Prostate gland (tissue), 2 donors: Measurements from ENCODE around the gene AKT3. TPM values are rescaled to one million over a fixed set of nuclear protein-coding genes. Genes with fewer than 3 reads are reported as not detected.

ENCODE experiments used
- DNase-seq: peaks from one replicate; pipeline ENCODE4 v3.0.0-alpha.2; 2019; ENCODE audit warnings: low spot score
- H3K27ac ChIP-seq, 2 donors: fragments of 200-600 bp; sonication (generic); 2 replicates each; pipeline ENCODE4 v1.5.1; 2017 to 2019
- H3K27me3 ChIP-seq: fragments of 200-600 bp; sonication (generic); replicated peaks from 2 replicates; pipeline ENCODE4 v1.5.1; 2019; ENCODE audit not compliant: insufficient read depth
- H3K36me3 ChIP-seq, 2 donors: fragments of 200-600 bp; sonication (generic); 1 replicate in 1 of 2; 2 replicates in 1 of 2; pipeline versions ENCODE4 v1.5.1 to v1.8.1; 2017 to 2019
- H3K4me1 ChIP-seq: fragments of 200-600 bp; sonication (generic); replicated peaks from 2 replicates; pipeline ENCODE4 v1.5.1; 2019
- H3K4me3 ChIP-seq, 2 donors: fragments of 200-600 bp; sonication (generic); 2 replicates each; pipeline ENCODE4 v1.5.1; 2017 to 2019
- H3K9me3 ChIP-seq: fragments of 200-600 bp; sonication (generic); 2 replicates; pipeline ENCODE4 v1.5.1; 2017
- CTCF ChIP-seq, 4 experiments: fragments of 200-600 bp in 2 of 4; fragments of 450-650 bp in 2 of 4; sonication (generic) in 2 of 4; IDR thresholded peaks; 1 replicate in 3 of 4; 2 replicates in 1 of 4; pipeline ENCODE4 v1.5.1; 2016 to 2019; ENCODE audit warnings: antibody characterized with exemption in 4 of 4, mild to moderate bottlenecking in 2 of 4, moderate library complexity in 2 of 4
- POLR2A ChIP-seq: fragments of 450-650 bp; IDR thresholded peaks from one replicate; pipeline ENCODE4 v1.6.1; 2016; ENCODE audit warnings: antibody characterized with exemption, mild to moderate bottlenecking
- POLR2AphosphoS5 ChIP-seq: sonication (generic); formaldehyde crosslinking; IDR thresholded peaks from one replicate; pipeline ENCODE4 v1.6.1; 2017; ENCODE audit warnings: antibody characterized with exemption
- WGBS: methylation state at CpG from one replicate; pipeline ENCODE4 v1.1.5; 2018; 5-methylcytosine and 5-hydroxymethylcytosine counted together
- intact Hi-C: fragments of 100-400 bp; cut with DNase I; formaldehyde crosslinking; loops from one replicate; pipeline ENCODE4 v1.14.2; 2022
- total RNA-seq, 2 donors: library from RNA; depleted of rRNA; stranded (reverse); fragments of >200 nt; gene quantifications; one replicate each; pipeline ENCODE4 v1.1.0, GENCODE V29; 2016

Gene AKT3
- total RNA-seq, 2 donors from 2014 or later, result 40.7 to 62.7 TPM

- DNase-seq, result no peak
- H3K9me3 ChIP-seq, result no peaks in the 10 kb centered on the region
- 100% methylated on average over 2 of the region's 2 CpGs for WGBS
- H3K4me3 ChIP-seq, result no peak overlapping the region
- no peak overlapping the region for H3K27ac ChIP-seq
- no peak for TF ChIP-seq CTCF (IDR thresholded peaks at IDR 0.05)
- TF ChIP-seq POLR2AphosphoS5, result no peak
- TF ChIP-seq POLR2A, result no peak
- no peaks in the 10 kb centered on the region for H3K36me3 ChIP-seq
- no peaks in the 10 kb centered on the region for H3K4me1 ChIP-seq
- H3K27me3 ChIP-seq, result no peaks in the 10 kb centered on the region
- intact Hi-C loops, result no loop called here
These were observed 221.6 kb downstream of the AKT3 start for GRCh38 chr1:243628476-243628907.

- no peak overlapping the region for H3K4me3 ChIP-seq
- TF ChIP-seq CTCF (IDR thresholded peaks at IDR 0.05), result no peak
- no peak for TF ChIP-seq POLR2AphosphoS5
- TF ChIP-seq POLR2A, result no peak
- intact Hi-C loops, result no loop called here
- no peak overlapping the region for H3K27ac ChIP-seq
- no peaks in the 10 kb centered on the region for H3K4me1 ChIP-seq
- H3K36me3 ChIP-seq, result no peaks in the 10 kb centered on the region
- H3K9me3 ChIP-seq, result no peaks in the 10 kb centered on the region
- no peak for DNase-seq
- 95% methylated on average over 2 of the region's 2 CpGs for WGBS
- no peaks in the 10 kb centered on the region for H3K27me3 ChIP-seq
These were observed 226.2 kb downstream of the AKT3 start for GRCh38 chr1:243623841-243624240.

- Histone ChIP-seq H3K27ac (no peak overlapping the region), H3K27me3 (no peaks in the 10 kb centered on the region), H3K4me1 (no peaks in the 10 kb centered on the region), H3K4me3 (no peak overlapping the region), H3K36me3 (no peaks in the 10 kb centered on the region), H3K9me3 (no peaks in the 10 kb centered on the region)
- intact Hi-C loops, result no loop called here
- TF ChIP-seq CTCF (IDR thresholded peaks at IDR 0.05) (no peak), POLR2A (no peak), POLR2AphosphoS5 (no peak)
- 92% methylated on average over 2 of the region's 2 CpGs for WGBS
- DNase-seq, result no peak
These were observed 228.1 kb downstream of the AKT3 start for GRCh38 chr1:243621973-243622372.

GRCh38 chr1:243620096-243620495 lies 229.9 kb downstream of the AKT3 start:
- no peak for DNase-seq
- Histone ChIP-seq H3K4me1 (no peaks in the 10 kb centered on the region), H3K36me3 (no peaks in the 10 kb centered on the region), H3K27ac (no peak overlapping the region), H3K4me3 (no peak overlapping the region), H3K9me3 (no peaks in the 10 kb centered on the region), H3K27me3 (no peaks in the 10 kb centered on the region)
- intact Hi-C loops, result no loop called here
- 95% methylated on average over 3 of the region's 3 CpGs for WGBS
- no peak for TF ChIP-seq POLR2AphosphoS5
- no peak for TF ChIP-seq CTCF (IDR thresholded peaks at IDR 0.05)
- no peak for TF ChIP-seq POLR2A

- H3K9me3 ChIP-seq, result no peaks in the 10 kb centered on the region
- H3K4me3 ChIP-seq, result no peak overlapping the region
- intact Hi-C loops, result no loop called here
- no peak for DNase-seq
- no peaks in the 10 kb centered on the region for H3K4me1 ChIP-seq
- TF ChIP-seq POLR2A, result no peak
- TF ChIP-seq CTCF (IDR thresholded peaks at IDR 0.05), result no peak
- TF ChIP-seq POLR2AphosphoS5, result no peak
- WGBS, result 95% methylated on average over 2 of the region's 2 CpGs
- H3K27me3 ChIP-seq, result no peaks in the 10 kb centered on the region
- no peaks in the 10 kb centered on the region for H3K36me3 ChIP-seq
- no peak overlapping the region for H3K27ac ChIP-seq
These were observed 240.3 kb downstream of the AKT3 start for GRCh38 chr1:243609698-243610097.
